Measurements from ENCODE around the gene IQGAP1. TPM values are rescaled to one million over a fixed set of nuclear protein-coding genes. Genes with fewer than 3 reads are reported as not detected.

Gene IQGAP1
- total and polyA plus RNA-seq, 8 donors: 22.3 to 222 (median 86.4) TPM

DNA sequence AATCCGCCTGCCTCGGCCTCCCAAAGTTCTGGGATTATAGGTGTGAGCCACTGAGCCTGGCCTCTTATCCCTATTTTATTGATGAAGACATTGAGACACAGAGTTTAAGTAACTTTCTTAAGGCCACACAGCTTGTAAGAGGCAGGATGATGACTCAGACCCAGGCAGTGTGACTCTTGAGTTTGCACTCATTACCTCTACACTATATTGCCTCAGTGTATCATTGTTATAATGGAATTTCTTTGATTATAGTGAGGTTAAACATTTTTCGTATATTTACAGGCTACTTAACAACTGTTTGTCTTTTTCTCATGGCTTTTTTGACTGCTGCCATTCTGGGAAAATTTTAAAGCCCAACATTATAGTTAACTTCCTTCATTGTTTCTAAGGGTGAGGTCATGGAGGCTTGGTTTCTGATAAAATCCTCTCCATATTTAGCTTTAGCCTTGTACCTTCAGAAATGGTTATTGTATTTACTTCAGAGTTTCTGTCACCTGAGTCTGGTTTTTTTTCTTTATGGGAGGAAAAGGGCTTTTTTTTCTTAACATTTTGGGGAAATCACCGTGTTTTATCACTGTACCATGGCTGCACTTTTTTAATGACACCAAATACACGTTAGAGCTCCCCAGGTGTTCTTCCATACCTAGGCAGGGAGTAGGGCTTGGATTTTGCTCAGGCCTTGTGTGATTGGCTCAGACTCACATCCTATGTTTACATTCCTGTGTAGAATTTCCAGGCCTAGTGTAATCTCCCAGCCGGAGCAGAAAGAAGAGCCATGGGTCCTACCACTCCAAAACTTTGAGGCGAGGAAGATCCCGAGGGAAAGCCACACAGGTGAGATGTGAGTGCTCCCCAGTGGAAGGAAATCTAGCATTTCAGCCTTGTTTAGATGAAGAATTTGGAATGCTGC lies 29.7 kb upstream of the IQGAP1 start:
- WGBS, 5 donors: 56 to 71% (median 62%) methylated on average over 8 of the region's 8 CpGs
- H3K27me3 ChIP-seq: no peaks in the 10 kb centered on the region
- H3K27ac ChIP-seq: peak overlapping the region in 2 of 5 donors; percentile 38 to 50
- H3K4me1 ChIP-seq: peaks cover 5 to 28% (median 15%) of the 10 kb centered on the region in 4 donors
- DNase-seq: peak in 1 of 2 donors; percentile 43
- H3K4me3 ChIP-seq: no peak overlapping the region
- intact Hi-C loops (cut with DNase I; ENCODE audit: low total_unique reads): no loop called here
- TF ChIP-seq, protein P1, sequence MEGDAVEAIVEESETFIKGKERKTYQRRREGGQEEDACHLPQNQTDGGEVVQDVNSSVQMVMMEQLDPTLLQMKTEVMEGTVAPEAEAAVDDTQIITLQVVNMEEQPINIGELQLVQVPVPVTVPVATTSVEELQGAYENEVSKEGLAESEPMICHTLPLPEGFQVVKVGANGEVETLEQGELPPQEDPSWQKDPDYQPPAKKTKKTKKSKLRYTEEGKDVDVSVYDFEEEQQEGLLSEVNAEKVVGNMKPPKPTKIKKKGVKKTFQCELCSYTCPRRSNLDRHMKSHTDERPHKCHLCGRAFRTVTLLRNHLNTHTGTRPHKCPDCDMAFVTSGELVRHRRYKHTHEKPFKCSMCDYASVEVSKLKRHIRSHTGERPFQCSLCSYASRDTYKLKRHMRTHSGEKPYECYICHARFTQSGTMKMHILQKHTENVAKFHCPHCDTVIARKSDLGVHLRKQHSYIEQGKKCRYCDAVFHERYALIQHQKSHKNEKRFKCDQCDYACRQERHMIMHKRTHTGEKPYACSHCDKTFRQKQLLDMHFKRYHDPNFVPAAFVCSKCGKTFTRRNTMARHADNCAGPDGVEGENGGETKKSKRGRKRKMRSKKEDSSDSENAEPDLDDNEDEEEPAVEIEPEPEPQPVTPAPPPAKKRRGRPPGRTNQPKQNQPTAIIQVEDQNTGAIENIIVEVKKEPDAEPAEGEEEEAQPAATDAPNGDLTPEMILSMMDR (IDR thresholded peaks at IDR 0.05): no peak
- no peak for TF ChIP-seq POLR2A (IDR thresholded peaks at IDR 0.05)
- TF ChIP-seq POLR2AphosphoS5 (IDR thresholded peaks at IDR 0.05): no peak
- no peak for TF ChIP-seq EP300 (IDR thresholded peaks at IDR 0.05)
- H3K9me3 ChIP-seq: no peaks in the 10 kb centered on the region
- H3K36me3 ChIP-seq: peaks cover 0 to 25% (median 17%) of the 10 kb centered on the region in 4 donors

DNA sequence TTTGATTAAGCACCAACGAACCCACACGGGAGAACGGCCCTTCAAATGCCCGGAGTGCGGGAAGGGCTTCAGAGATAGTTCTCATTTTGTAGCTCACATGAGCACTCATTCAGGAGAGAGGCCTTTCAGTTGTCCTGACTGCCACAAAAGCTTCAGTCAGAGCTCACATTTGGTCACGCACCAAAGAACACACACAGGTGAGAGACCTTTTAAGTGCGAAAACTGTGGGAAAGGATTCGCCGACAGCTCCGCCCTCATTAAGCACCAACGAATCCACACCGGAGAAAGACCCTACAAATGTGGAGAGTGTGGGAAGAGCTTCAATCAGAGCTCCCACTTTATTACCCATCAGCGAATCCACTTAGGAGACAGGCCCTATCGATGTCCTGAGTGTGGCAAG lies 27.3 kb upstream of the IQGAP1 start:
- Histone ChIP-seq H3K9me3 (no peaks in the 10 kb centered on the region), H3K4me1 (peaks cover 5 to 32% (median 16%) of the 10 kb centered on the region in 4 donors), H3K27me3 (no peaks in the 10 kb centered on the region), H3K36me3 (peaks cover 0 to 25% (median 17%) of the 10 kb centered on the region in 4 donors), H3K27ac (no peak overlapping the region), H3K4me3 (no peak overlapping the region)
- intact Hi-C loops (cut with DNase I; ENCODE audit: low total_unique reads): no loop called here
- WGBS, 5 donors: 87 to 91% (median 89%) methylated on average over 14 of the region's 14 CpGs
- no peak for TF ChIP-seq EP300 (IDR thresholded peaks at IDR 0.05)
- TF ChIP-seq POLR2AphosphoS5 (IDR thresholded peaks at IDR 0.05): no peak
- TF ChIP-seq POLR2A (IDR thresholded peaks at IDR 0.05): no peak
- TF ChIP-seq, protein P1 (IDR thresholded peaks at IDR 0.05): no peak
- DNase-seq: no peak

GRCh38 chr15:90362936-90363212 lies 25.2 kb upstream of the IQGAP1 start:
- TF ChIP-seq, protein P1 (IDR thresholded peaks at IDR 0.05): no peak
- TF ChIP-seq EP300 (IDR thresholded peaks at IDR 0.05) (no peak), POLR2A (IDR thresholded peaks at IDR 0.05) (no peak), POLR2AphosphoS5 (IDR thresholded peaks at IDR 0.05) (peak in 1 of 3 donors; percentile 56)
- DNase-seq: peak in 1 of 2 donors; percentile 44
- peak overlapping the region in 4 of 5 donors; percentile 45 to 77 (median 68) for H3K27ac ChIP-seq
- 44 to 71% (median 59%) methylated on average over 2 of the region's 2 CpGs for WGBS, 5 donors
- peaks cover 10 to 39% (median 20%) of the 10 kb centered on the region in 4 donors for H3K4me1 ChIP-seq
- H3K4me3 ChIP-seq: no peak overlapping the region
- H3K27me3 ChIP-seq: no peaks in the 10 kb centered on the region
- H3K9me3 ChIP-seq: no peaks in the 10 kb centered on the region
- intact Hi-C loops (cut with DNase I; ENCODE audit: low total_unique reads): no loop called here
- H3K36me3 ChIP-seq: peaks cover 0 to 20% (median 17%) of the 10 kb centered on the region in 4 donors

DNA sequence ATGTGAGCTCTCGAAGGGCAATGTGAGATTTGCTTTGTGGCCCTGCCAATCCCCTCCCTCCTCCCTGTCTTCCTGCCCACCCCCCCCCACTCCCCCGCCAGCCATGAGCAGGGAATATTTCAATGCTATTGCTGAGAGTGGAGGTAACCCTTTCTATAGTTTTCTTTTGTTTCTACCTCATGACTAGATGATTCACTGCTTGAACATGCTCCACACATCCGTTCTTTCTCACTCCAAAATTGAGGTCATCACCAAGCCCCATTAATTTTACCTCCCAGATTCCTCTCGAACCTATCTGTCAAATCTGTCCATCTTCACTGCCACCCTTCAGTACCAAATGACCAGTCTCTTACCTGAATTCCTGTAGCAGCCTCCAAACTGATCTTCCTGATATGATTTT lies 23.8 kb upstream of the IQGAP1 start:
- 74 to 86% (median 86%) methylated on average over 4 of the region's 4 CpGs for WGBS, 5 donors
- no peak for DNase-seq
- no peak overlapping the region for H3K27ac ChIP-seq
- TF ChIP-seq POLR2A (IDR thresholded peaks at IDR 0.05) (no peak), EP300 (IDR thresholded peaks at IDR 0.05) (no peak), POLR2AphosphoS5 (IDR thresholded peaks at IDR 0.05) (no peak)
- TF ChIP-seq, protein P1 (IDR thresholded peaks at IDR 0.05): no peak
- intact Hi-C loops (cut with DNase I; ENCODE audit: low total_unique reads): no loop called here
- H3K36me3 ChIP-seq: peaks cover 0 to 19% (median 17%) of the 10 kb centered on the region in 4 donors
- H3K27me3 ChIP-seq: no peaks in the 10 kb centered on the region
- H3K9me3 ChIP-seq: no peaks in the 10 kb centered on the region
- H3K4me3 ChIP-seq: no peak overlapping the region
- H3K4me1 ChIP-seq: peaks cover 10 to 32% (median 21%) of the 10 kb centered on the region in 4 donors
